Suprapubic skin (tissue), 4 donors: ENCODE results near the gene CEACAM6. TPM values are rescaled to one million over a fixed set of nuclear protein-coding genes. Genes with fewer than 3 reads are reported as not detected.
"Not testable (repeated sequence)": the region's sequence is repeated elsewhere in the genome, so short reads cannot be mapped to it uniquely, and the experiment has no call there.

Experiments
- DNase-seq, 2 donors: peaks; one replicate each; pipeline ENCODE4 v3.0.0-alpha.2; 2019; ENCODE audit warnings: low spot score in 2 of 2
- H3K27ac ChIP-seq: fragments of 200-600 bp; sonication (generic); one replicate; pipeline ENCODE4 v1.5.1; 2019
- H3K27me3 ChIP-seq: fragments of 200-600 bp; sonication (generic); one replicate; pipeline ENCODE4 v1.5.1; 2019
- H3K36me3 ChIP-seq: fragments of 200-600 bp; sonication (generic); one replicate; pipeline ENCODE4 v1.5.1; 2019
- H3K4me1 ChIP-seq: fragments of 200-600 bp; sonication (generic); one replicate; pipeline ENCODE4 v1.5.1; 2019
- H3K4me3 ChIP-seq: fragments of 200-600 bp; sonication (generic); one replicate; pipeline ENCODE4 v1.5.1; 2019; ENCODE audit warnings: mild to moderate bottlenecking
- H3K9me3 ChIP-seq: fragments of 200-600 bp; sonication (generic); one replicate; pipeline ENCODE4 v1.5.1; 2019
- EP300 ChIP-seq: sonication (generic); formaldehyde crosslinking; IDR thresholded peaks from one replicate; pipeline ENCODE4 v1.6.1; 2017; ENCODE audit warnings: antibody characterized with exemption
- POLR2A ChIP-seq, 2 donors: fragments of 450-650 bp; IDR thresholded peaks; one replicate each; pipeline ENCODE4 v1.6.1; 2017; ENCODE audit warnings: antibody characterized with exemption in 2 of 2, mild to moderate bottlenecking in 2 of 2, moderate library complexity in 2 of 2
- POLR2AphosphoS5 ChIP-seq, 3 donors: sonication (generic); formaldehyde crosslinking; IDR thresholded peaks; one replicate each; pipeline ENCODE4 v1.6.1; 2017; ENCODE audit warnings: antibody characterized with exemption in 3 of 3
- WGBS: methylation state at CpG from one replicate; pipeline ENCODE4 v1.1.5; 2018; 5-methylcytosine and 5-hydroxymethylcytosine counted together
- total RNA-seq, 4 donors: library from RNA; depleted of rRNA; stranded (reverse); fragments of >200 nt; gene quantifications; one replicate each; pipeline ENCODE4 v1.1.0, GENCODE V29; 2016
- TF ChIP-seq, protein P1 (sequence below), 2 donors: fragments of 200-600 bp in 1 of 2; fragments of 450-650 bp in 1 of 2; sonication (generic) in 1 of 2; IDR thresholded peaks; one replicate each; pipeline ENCODE4 v1.5.1; 2016 to 2019; ENCODE audit warnings: antibody characterized with exemption in 2 of 2, mild to moderate bottlenecking in 1 of 2, moderate library complexity in 1 of 2

Gene CEACAM6
- 10 to 100 TPM in 3 of 4 donors, 1 to 10 TPM in 1; 6.0 to 26.2 (median 16.8) TPM for total RNA-seq

DNA sequence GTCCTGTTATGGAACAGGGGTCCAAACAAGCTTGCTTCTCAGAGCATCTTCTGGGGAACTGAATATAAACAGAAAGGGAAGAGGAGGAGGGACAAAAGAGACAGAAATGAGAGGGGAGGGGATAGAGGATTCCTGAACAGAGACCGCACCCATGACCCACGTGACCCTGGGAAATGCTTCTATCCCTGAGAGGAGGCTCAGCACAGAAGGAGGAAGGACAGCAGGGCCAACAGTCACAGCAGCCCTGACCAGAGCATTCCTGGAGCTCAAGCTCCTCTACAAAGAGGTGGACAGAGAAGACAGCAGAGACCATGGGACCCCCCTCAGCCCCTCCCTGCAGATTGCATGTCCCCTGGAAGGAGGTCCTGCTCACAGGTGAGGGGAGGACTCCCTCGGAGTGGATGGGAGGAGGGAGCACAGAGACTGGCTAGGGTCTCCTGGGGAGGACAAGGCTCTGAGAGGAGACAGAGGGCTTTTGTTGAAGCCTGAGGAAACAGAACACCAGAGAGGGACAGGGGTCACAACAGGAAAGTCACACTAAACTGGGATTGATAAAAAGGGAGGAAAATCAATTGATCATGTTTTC, at the start of gene CEACAM6:
Gene CEACAM6 (plus strand): TSS at position 203 of the 586 bp plus-strand sequence. CDS start 109 bp downstream, at position 312.
- H3K27me3 ChIP-seq, result peaks cover 31% of the 10 kb centered on the region
- no peak within 1 kb of the TSS for H3K4me3 ChIP-seq
- no peak for DNase-seq
- no peaks in the 10 kb centered on the region for H3K4me1 ChIP-seq
- H3K27ac ChIP-seq, result no peak within 1 kb of the TSS
- no peaks in the 10 kb centered on the region for H3K36me3 ChIP-seq
- WGBS, result 39% methylated on average over 3 of the region's 3 CpGs
- TF ChIP-seq POLR2A (IDR thresholded peaks at IDR 0.05), result no peak
- TF ChIP-seq, protein P1, sequence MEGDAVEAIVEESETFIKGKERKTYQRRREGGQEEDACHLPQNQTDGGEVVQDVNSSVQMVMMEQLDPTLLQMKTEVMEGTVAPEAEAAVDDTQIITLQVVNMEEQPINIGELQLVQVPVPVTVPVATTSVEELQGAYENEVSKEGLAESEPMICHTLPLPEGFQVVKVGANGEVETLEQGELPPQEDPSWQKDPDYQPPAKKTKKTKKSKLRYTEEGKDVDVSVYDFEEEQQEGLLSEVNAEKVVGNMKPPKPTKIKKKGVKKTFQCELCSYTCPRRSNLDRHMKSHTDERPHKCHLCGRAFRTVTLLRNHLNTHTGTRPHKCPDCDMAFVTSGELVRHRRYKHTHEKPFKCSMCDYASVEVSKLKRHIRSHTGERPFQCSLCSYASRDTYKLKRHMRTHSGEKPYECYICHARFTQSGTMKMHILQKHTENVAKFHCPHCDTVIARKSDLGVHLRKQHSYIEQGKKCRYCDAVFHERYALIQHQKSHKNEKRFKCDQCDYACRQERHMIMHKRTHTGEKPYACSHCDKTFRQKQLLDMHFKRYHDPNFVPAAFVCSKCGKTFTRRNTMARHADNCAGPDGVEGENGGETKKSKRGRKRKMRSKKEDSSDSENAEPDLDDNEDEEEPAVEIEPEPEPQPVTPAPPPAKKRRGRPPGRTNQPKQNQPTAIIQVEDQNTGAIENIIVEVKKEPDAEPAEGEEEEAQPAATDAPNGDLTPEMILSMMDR (IDR thresholded peaks at IDR 0.05), result no peak
- TF ChIP-seq POLR2AphosphoS5 (IDR thresholded peaks at IDR 0.05), result no peak
- TF ChIP-seq EP300, result no peak
- no peaks in the 10 kb centered on the region for H3K9me3 ChIP-seq

DNA sequence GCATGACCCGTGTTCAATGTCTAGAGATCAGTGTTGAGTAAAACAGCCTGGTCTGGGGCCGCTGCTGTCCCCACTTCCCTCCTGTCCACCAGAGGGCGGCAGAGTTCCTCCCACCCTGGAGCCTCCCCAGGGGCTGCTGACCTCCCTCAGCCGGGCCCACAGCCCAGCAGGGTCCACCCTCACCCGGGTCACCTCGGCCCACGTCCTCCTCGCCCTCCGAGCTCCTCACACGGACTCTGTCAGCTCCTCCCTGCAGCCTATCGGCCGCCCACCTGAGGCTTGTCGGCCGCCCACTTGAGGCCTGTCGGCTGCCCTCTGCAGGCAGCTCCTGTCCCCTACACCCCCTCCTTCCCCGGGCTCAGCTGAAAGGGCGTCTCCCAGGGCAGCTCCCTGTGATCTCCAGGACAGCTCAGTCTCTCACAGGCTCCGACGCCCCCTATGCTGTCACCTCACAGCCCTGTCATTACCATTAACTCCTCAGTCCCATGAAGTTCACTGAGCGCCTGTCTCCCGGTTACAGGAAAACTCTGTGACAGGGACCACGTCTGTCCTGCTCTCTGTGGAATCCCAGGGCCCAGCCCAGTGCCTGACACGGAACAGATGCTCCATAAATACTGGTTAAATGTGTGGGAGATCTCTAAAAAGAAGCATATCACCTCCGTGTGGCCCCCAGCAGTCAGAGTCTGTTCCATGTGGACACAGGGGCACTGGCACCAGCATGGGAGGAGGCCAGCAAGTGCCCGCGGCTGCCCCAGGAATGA, 48.4 kb upstream of the CEACAM6 start:
- Histone ChIP-seq H3K27ac (no peak overlapping the region), H3K27me3 (peaks cover 59% of the 10 kb centered on the region), H3K36me3 (no peaks in the 10 kb centered on the region), H3K9me3 (no peaks in the 10 kb centered on the region), H3K4me3 (no peak overlapping the region), H3K4me1 (no peaks in the 10 kb centered on the region)
- no peak for TF ChIP-seq POLR2A (IDR thresholded peaks at IDR 0.05)
- TF ChIP-seq EP300, result no peak
- TF ChIP-seq, protein P1 (IDR thresholded peaks at IDR 0.05), result peak; percentile 27 to 66
- no peak for TF ChIP-seq POLR2AphosphoS5 (IDR thresholded peaks at IDR 0.05)
- peak in 1 of 2 donors; percentile 77 for DNase-seq
- WGBS, result 6% methylated on average over 21 of the region's 26 CpGs

DNA sequence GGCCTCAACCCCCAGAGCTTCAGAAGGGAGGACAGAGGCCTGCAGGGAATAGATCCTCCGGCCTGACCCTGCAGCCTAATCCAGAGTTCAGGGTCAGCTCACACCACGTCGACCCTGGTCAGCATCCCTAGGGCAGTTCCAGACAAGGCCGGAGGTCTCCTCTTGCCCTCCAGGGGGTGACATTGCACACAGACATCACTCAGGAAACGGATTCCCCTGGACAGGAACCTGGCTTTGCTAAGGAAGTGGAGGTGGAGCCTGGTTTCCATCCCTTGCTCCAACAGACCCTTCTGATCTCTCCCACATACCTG, 47.9 kb upstream of the CEACAM6 start:
- peaks cover 58% of the 10 kb centered on the region for H3K27me3 ChIP-seq
- no peaks in the 10 kb centered on the region for H3K4me1 ChIP-seq
- no peak overlapping the region for H3K4me3 ChIP-seq
- no peaks in the 10 kb centered on the region for H3K9me3 ChIP-seq
- WGBS, result 55% methylated on average over 4 of the region's 5 CpGs
- TF ChIP-seq POLR2AphosphoS5 (IDR thresholded peaks at IDR 0.05) (no peak), EP300 (no peak), POLR2A (IDR thresholded peaks at IDR 0.05) (no peak)
- TF ChIP-seq, protein P1 (IDR thresholded peaks at IDR 0.05), result no peak
- no peak for DNase-seq
- H3K36me3 ChIP-seq, result no peaks in the 10 kb centered on the region
- H3K27ac ChIP-seq, result no peak overlapping the region

DNA sequence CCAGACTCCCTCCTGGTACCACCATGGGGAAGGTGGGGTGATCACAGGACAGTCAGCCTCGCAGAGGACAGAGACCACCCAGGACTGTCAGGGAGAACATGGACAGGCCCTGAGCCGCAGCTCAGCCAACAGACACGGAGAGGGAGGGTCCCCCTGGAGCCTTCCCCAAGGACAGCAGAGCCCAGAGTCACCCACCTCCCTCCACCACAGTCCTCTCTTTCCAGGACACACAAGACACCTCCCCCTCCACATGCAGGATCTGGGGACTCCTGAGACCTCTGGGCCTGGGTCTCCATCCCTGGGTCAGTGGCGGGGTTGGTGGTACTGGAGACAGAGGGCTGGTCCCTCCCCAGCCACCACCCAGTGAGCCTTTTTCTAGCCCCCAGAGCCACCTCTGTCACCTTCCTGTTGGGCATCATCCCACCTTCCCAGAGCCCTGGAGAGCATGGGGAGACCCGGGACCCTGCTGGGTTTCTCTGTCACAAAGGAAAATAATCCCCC, 47.4 kb upstream of the CEACAM6 start:
- Histone ChIP-seq H3K27me3 (peaks cover 58% of the 10 kb centered on the region), H3K4me3 (no peak overlapping the region), H3K4me1 (no peaks in the 10 kb centered on the region), H3K36me3 (no peaks in the 10 kb centered on the region), H3K9me3 (no peaks in the 10 kb centered on the region), H3K27ac (no peak overlapping the region)
- DNase-seq, result peak in 1 of 2 donors; percentile 56
- TF ChIP-seq EP300 (no peak), POLR2AphosphoS5 (IDR thresholded peaks at IDR 0.05) (no peak), POLR2A (IDR thresholded peaks at IDR 0.05) (no peak)
- TF ChIP-seq, protein P1 (IDR thresholded peaks at IDR 0.05), result no peak
- WGBS, result 85% methylated on average over 5 of the region's 5 CpGs

DNA sequence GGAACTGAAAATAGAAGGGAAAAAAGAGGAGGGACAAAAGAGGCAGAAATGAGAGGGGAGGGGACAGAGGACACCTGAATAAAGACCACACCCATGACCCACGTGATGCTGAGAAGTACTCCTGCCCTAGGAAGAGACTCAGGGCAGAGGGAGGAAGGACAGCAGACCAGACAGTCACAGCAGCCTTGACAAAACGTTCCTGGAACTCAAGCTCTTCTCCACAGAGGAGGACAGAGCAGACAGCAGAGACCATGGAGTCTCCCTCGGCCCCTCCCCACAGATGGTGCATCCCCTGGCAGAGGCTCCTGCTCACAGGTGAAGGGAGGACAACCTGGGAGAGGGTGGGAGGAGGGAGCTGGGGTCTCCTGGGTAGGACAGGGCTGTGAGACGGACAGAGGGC, 46.8 kb upstream of the CEACAM6 start, which contains the start of gene CEACAM5:
Gene CEACAM5 (plus strand): TSS at position 146 of the 400 bp plus-strand sequence. CDS start 106 bp downstream, at position 252.
- Histone ChIP-seq H3K36me3 (no peaks in the 10 kb centered on the region), H3K4me1 (no peaks in the 10 kb centered on the region), H3K27me3 (peaks cover 58% of the 10 kb centered on the region), H3K27ac (no peak within 1 kb of the TSS), H3K9me3 (no peaks in the 10 kb centered on the region), H3K4me3 (no peak within 1 kb of the TSS)
- peak in 1 of 2 donors; percentile 50 for DNase-seq
- TF ChIP-seq, protein P1 (IDR thresholded peaks at IDR 0.05), result no peak
- TF ChIP-seq EP300 (no peak), POLR2AphosphoS5 (IDR thresholded peaks at IDR 0.05) (no peak), POLR2A (IDR thresholded peaks at IDR 0.05) (no peak)
- 36% methylated on average over 4 of the region's 4 CpGs for WGBS

DNA sequence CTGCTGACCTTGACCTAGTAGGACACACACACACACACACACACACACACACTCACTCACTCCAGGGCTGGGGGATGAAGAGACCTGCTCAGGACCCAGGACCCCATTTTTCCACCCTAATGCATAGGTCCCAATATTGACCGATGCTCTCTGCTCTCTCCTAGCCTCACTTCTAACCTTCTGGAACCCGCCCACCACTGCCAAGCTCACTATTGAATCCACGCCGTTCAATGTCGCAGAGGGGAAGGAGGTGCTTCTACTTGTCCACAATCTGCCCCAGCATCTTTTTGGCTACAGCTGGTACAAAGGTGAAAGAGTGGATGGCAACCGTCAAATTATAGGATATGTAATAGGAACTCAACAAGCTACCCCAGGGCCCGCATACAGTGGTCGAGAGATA, 45.8 kb upstream of the CEACAM6 start:
- not testable (repeated sequence) for H3K27ac ChIP-seq, H3K4me3 ChIP-seq, H3K4me1 ChIP-seq, H3K36me3 ChIP-seq, H3K9me3 ChIP-seq
- peak in 1 of 2 donors; percentile 54 for DNase-seq
- peaks cover 49% of the 10 kb centered on the region for H3K27me3 ChIP-seq
- WGBS, result 90% methylated on average over 8 of the region's 8 CpGs
